Measurements from ENCODE around the gene SPDYE6. TPM values are rescaled to one million over a fixed set of nuclear protein-coding genes. Genes with fewer than 3 reads are reported as not detected.

Gene SPDYE6
- polyA plus RNA-seq, 1 donor (not counting 4 experiments of a cell fraction or from before 2014, with no cell fraction given), result not detected

DNA sequence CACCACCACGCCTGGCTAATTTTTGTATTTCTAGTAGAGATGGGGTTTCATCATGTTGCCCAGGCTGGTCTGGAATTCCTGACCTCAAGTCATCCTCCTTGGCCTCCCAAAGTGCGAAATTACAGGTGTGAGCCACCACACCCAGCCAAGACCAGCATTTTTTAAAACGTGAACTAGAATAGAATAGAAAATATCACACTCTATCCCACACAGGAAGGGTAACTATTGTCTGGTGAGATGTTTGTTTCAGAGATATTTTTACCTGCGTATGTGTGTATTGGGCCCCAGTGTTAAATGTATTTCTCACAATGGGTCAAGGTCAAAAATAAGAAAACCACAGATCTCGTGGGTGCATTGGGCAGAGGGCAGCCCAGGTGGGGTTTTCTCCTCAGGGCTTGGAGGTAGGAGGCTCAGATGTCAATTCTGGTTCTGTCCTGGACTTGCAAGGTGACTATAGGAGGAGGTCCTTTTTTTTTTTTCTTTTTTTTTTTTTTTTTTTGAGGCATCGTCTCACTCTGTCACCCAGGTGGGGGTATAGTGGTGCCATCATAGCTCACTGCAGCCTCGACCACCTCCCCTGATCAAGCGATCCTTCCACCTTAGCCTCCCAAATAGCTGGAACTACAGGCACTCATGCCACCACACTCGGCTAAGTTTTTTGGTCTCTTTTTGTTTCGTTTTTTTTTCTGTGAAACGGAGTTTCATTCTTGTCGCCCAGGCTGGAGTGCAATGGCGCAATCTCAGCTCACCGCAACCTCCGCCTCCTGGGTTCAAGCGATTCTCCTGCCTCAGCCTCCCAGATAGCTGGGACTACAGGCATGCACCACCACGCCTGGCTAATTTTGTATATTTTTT lies 50.6 kb downstream of the SPDYE6 start:
- dilution Hi-C loops (cut with MboI; ENCODE audit: extremely low pct_ligation_motif_present, low sequenced_read_pairs), result no loop called here
- no peak overlapping the region for H3K4me2 ChIP-seq (ENCODE audit: control insufficient read depth, extremely low read depth, insufficient read depth, low read depth, low read length)
- peaks cover 3% of the 10 kb centered on the region for H3K27me3 ChIP-seq (ENCODE audit: control insufficient read depth, extremely low read depth, insufficient read depth, low read length)
- H3K4me1 ChIP-seq (ENCODE audit: control insufficient read depth, extremely low read depth, insufficient read depth, low read length), result no peaks in the 10 kb centered on the region
- H3K9me1 ChIP-seq (ENCODE audit: control insufficient read depth, extremely low read depth, insufficient read depth, low read length), result no peaks in the 10 kb centered on the region
- no peak overlapping the region for H3K9ac ChIP-seq (ENCODE audit: control insufficient read depth, extremely low read depth, insufficient read depth, low read length)
- no peak overlapping the region for H3K27ac ChIP-seq (ENCODE audit: control insufficient read depth, insufficient read depth, low read length)
- H3K9me3 ChIP-seq (ENCODE audit: control insufficient read depth, low read depth, low read length), result no peaks in the 10 kb centered on the region
- H3K36me3 ChIP-seq (ENCODE audit: control insufficient read depth in 2 of 2, extremely low read depth in 1 of 2, insufficient read depth in 2 of 2, low read length in 2 of 2), result no peaks in the 10 kb centered on the region
- no peak for TF ChIP-seq EZH2 (IDR thresholded peaks at IDR 0.05; ENCODE audit: low read length)
- TF ChIP-seq, protein P1, sequence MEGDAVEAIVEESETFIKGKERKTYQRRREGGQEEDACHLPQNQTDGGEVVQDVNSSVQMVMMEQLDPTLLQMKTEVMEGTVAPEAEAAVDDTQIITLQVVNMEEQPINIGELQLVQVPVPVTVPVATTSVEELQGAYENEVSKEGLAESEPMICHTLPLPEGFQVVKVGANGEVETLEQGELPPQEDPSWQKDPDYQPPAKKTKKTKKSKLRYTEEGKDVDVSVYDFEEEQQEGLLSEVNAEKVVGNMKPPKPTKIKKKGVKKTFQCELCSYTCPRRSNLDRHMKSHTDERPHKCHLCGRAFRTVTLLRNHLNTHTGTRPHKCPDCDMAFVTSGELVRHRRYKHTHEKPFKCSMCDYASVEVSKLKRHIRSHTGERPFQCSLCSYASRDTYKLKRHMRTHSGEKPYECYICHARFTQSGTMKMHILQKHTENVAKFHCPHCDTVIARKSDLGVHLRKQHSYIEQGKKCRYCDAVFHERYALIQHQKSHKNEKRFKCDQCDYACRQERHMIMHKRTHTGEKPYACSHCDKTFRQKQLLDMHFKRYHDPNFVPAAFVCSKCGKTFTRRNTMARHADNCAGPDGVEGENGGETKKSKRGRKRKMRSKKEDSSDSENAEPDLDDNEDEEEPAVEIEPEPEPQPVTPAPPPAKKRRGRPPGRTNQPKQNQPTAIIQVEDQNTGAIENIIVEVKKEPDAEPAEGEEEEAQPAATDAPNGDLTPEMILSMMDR (optimal IDR thresholded peaks at IDR 0.05 in 1 of 3, IDR thresholded peaks at IDR 0.05 in 1 of 3, conservative IDR thresholded peaks at IDR 0.05 in 1 of 3; ENCODE audit: extremely low read depth in 1 of 3, insufficient read depth in 2 of 3, low read length in 3 of 3), result no peak
- no peak overlapping the region for H2AFZ ChIP-seq (ENCODE audit: control insufficient read depth, low read length)
- DNase-seq (ENCODE audit: low read depth, low spot score), result no peak
- no peaks in the 10 kb centered on the region for H4K20me1 ChIP-seq (ENCODE audit: control insufficient read depth, extremely low read depth, insufficient read depth, low read length)
- FAIRE-seq, result no peak
- H3K4me3 ChIP-seq (ENCODE audit: control insufficient read depth in 2 of 3, extremely low read depth in 1 of 3, insufficient read depth in 2 of 3, low read depth in 1 of 3, low read length in 3 of 3), result no peak overlapping the region
- no peaks in the 10 kb centered on the region for H3K79me2 ChIP-seq (ENCODE audit: control insufficient read depth, insufficient read depth, low read length)

DNA sequence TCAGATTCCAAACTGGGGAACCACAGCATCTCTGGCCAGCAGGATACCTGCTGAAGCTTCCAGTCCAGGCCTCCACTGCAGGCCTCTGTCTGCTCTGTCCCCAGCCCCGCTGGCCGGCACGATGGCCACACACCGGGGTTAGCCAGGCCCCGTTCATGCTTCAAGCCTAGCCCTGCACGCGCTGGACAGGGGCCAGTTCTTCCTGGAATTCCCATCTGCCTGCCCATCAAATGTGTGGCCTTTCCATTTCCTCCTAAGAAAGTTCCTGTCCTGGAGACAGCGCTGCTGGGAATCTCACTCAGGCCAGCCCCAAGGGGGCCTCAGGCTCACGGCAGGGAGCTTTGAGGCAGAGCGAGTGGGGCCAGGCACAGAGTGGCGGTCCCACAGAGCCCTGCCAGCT lies 51.6 kb downstream of the SPDYE6 start:
- no peaks in the 10 kb centered on the region for H3K79me2 ChIP-seq (ENCODE audit: control insufficient read depth, insufficient read depth, low read length)
- no peak overlapping the region for H3K4me2 ChIP-seq (ENCODE audit: control insufficient read depth, extremely low read depth, insufficient read depth, low read depth, low read length)
- DNase-seq (ENCODE audit: low read depth, low spot score) (no peak), FAIRE-seq (no peak)
- TF ChIP-seq, protein P1 (optimal IDR thresholded peaks at IDR 0.05 in 1 of 3, IDR thresholded peaks at IDR 0.05 in 1 of 3, conservative IDR thresholded peaks at IDR 0.05 in 1 of 3; ENCODE audit: extremely low read depth in 1 of 3, insufficient read depth in 2 of 3, low read length in 3 of 3), result no peak
- TF ChIP-seq EZH2 (IDR thresholded peaks at IDR 0.05; ENCODE audit: low read length), result no peak
- peaks cover 10% of the 10 kb centered on the region for H3K27me3 ChIP-seq (ENCODE audit: control insufficient read depth, extremely low read depth, insufficient read depth, low read length)
- no peak overlapping the region for H3K4me3 ChIP-seq (ENCODE audit: control insufficient read depth in 2 of 3, extremely low read depth in 1 of 3, insufficient read depth in 2 of 3, low read depth in 1 of 3, low read length in 3 of 3)
- no peaks in the 10 kb centered on the region for H4K20me1 ChIP-seq (ENCODE audit: control insufficient read depth, extremely low read depth, insufficient read depth, low read length)
- no peaks in the 10 kb centered on the region for H3K9me1 ChIP-seq (ENCODE audit: control insufficient read depth, extremely low read depth, insufficient read depth, low read length)
- no peaks in the 10 kb centered on the region for H3K4me1 ChIP-seq (ENCODE audit: control insufficient read depth, extremely low read depth, insufficient read depth, low read length)
- no peaks in the 10 kb centered on the region for H3K36me3 ChIP-seq (ENCODE audit: control insufficient read depth in 2 of 2, extremely low read depth in 1 of 2, insufficient read depth in 2 of 2, low read length in 2 of 2)
- H3K27ac ChIP-seq (ENCODE audit: control insufficient read depth, insufficient read depth, low read length), result no peak overlapping the region
- no peaks in the 10 kb centered on the region for H3K9me3 ChIP-seq (ENCODE audit: control insufficient read depth, low read depth, low read length)
- dilution Hi-C loops (cut with MboI; ENCODE audit: extremely low pct_ligation_motif_present, low sequenced_read_pairs), result no loop called here
- no peak overlapping the region for H3K9ac ChIP-seq (ENCODE audit: control insufficient read depth, extremely low read depth, insufficient read depth, low read length)
- H2AFZ ChIP-seq (ENCODE audit: control insufficient read depth, low read length), result no peak overlapping the region
